GM21786 (cell line): ENCODE measurements around the gene STRA6.

Experiments used
- ATAC-seq: cut with Tn5 transposase; IDR thresholded peaks from one replicate; pipeline ENCODE4 v1.9.1; 2021; ENCODE audit not compliant: unreplicated experiment

STRA6 gene

DNA sequence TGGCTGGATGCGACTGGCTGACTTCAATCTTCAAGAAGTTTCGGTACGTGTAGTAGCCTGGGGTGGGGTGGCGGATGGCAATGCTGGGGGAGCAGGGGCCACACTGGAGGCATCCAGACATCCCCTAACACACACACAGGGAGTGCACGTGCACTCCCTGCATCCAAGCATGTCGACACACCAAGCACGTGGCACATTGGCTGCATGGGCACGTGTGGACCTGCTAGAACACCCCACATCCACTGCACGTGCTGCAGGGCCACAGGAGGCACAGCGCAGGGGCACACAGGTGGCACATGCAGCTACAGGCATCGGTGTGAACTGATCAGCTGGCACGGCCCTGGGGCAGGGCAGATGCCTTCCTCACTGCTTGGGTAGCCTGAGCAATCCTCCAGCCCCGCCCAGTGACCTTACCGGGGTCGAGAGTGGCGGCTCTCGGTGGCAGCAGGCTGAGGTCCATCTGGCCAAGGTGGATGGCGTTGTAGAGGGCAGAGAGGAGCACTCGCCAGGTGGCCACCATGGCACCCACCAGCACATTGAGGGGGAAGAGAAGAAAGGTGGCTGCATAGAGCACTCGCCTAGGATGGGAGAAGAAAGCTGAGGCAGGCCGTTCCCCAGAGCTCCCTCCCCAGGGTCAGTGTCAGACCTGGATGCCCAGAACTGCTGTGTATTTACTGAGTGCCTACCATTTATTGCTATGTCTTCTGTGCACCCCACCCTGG is 21.5 kb downstream of the STRA6 start:
- no peak for ATAC-seq

DNA sequence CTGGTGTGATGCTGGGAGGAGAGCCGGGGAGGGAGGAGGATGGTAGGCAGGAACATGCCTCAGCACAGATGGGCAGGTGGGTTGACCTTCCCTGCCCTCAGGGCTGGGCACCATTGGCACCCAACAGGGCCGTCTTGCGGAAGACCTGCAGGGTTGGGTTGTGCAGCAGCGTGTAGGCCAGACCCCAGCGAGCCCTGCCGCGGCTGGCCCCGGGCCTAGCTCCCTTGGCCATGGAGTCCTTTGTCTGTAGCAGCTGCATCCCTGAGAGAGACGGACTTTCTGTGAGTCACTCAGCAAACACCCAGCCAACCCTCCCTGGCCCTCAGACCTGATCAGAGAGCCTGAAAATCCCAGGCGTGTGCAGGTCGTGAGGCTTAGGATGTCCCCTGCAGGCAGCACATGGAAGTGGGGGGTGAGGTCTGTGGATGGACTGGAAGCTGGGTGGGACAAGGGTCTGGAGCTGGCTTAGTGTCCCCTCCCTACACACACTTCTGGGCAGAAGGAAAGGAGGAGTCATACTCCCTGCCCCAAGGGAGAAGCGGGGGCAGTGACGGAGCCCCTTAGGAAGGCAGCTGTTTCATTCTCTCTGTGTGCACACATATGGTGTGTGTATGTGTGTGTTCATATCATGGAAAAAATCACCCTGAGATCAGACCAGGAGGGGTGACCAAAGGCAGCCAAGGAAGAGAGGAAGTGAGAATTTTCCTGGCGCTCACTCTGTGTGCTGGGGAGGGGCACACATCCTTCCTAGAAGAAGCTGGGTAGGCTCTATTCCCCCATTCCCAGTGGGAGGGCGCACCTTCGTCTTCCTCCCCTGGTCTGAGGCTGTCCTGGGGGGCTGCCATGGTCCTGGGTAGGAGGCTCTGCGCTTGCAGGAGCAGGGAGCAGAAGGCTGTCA is 22.4 kb downstream of the STRA6 start:
- ATAC-seq = no peak

DNA sequence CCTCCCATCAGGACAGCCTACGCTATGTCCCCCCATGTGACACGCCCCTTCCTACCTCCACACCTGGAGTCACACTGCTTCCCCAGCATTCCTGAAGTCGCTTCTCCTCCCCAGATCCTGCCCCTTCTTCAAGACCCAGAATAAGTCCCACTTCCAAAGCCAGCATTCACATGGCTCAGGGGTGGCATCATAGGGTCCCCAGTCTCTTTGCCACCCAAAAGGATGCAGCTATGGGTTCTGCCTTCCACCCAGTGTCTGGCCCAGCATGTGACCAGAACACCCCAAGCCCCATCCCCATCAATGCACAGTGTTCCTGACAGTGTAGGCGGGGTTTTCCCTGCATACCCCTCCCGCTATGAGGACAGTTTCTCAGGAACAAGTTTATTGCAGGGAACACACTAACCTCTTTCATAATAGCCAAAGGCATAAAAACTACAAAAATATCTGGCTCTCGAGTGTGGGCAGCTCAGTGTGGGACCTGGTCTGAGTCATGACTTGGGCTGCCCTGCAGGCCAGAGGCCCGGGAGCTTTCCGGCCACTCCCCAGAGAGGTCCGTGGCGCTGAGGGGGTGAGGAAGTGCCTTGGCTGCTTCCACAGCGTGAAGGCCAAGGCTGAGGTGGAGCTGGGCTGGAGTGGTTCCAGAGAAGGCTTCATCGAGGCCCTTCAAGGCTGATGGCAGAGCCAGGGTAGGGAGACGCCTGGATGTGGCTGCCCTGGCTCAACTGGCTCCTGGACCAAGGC is 23.3 kb downstream of the STRA6 start:
- ATAC-seq = no peak

GRCh38 chr15:74178326-74179100 is 24.1 kb downstream of the STRA6 start:
- ATAC-seq = no peak

DNA sequence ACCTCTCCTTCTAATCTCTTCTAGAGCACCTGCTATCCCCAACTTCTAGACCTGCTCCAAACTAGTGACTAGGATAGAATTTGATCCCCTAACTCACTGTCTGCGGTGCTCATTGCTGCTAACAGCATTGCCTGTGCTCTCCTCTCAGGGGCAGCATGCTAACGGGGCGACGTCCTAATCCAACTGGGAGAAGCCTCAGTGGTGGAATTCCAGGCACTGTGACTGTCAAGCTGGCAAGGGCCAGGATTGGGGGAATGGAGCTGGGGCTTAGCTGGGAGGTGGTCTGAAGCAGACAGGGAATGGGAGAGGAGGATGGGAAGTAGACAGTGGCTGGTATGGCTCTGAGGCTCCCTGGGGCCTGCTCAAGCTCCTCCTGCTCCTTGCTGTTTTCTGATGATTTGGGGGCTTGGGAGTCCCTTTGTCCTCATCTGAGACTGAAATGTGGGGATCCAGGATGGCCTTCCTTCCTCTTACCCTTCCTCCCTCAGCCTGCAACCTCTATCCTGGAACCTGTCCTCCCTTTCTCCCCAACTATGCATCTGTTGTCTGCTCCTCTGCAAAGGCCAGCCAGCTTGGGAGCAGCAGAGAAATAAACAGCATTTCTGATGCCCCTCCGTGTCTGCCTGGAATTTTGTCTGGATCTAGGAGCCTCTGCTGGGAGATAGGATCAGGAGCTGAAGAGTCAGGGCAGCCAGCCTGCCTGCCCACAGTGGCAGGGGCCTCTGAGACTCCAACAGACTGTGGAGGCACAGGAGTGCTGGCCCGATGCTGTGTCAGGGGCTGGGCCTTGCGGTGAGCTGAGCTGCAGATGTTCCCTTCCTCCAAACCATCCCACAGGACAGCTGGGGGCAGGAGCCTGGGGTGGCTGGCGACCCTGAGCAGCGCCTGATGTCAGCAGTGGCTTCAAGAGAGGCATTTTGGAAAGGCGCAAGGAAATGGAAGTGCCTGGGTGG is 26.0 kb downstream of the STRA6 start:
- ATAC-seq = no peak

GRCh38 chr15:74175271-74176191 is 27.1 kb downstream of the STRA6 start:
- no peak for ATAC-seq

GRCh38 chr15:74174958-74175253 is 27.7 kb downstream of the STRA6 start:
- ATAC-seq = no peak

DNA sequence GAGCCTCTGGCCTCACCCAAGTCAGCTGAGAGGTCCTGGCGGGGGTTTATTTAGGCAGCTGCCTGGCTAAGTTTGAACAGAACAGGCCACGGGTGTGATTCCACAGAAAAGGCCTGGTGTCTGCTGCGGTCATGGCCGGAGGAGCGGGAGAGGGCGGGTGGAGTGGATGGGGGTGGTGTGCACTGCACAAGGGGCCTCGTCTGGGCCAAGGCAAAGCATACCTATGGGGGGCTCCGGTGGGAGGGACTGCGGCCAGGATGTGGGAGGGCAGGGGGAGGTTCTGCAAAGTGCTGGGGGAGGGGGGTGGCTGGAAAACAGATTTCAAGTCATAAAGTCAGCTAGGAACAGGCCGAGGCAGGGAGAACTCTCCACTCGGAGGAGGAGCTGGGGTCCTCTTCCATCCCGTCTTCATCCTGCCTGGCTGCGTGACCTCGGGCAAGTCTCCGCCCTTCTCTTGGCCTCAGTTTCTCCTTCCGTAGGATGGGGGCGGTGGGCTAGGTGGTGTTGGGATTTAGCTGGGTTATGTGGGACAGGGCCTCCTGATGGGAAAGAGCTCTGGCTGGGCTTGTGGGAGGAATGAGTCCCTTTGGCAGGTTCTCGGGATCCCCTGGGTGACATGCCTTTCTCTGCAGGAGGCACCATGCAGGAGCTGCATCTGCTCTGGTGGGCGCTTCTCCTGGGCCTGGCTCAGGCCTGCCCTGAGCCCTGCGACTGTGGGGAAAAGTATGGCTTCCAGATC is 28.2 kb downstream of the STRA6 start:
- no peak for ATAC-seq

DNA sequence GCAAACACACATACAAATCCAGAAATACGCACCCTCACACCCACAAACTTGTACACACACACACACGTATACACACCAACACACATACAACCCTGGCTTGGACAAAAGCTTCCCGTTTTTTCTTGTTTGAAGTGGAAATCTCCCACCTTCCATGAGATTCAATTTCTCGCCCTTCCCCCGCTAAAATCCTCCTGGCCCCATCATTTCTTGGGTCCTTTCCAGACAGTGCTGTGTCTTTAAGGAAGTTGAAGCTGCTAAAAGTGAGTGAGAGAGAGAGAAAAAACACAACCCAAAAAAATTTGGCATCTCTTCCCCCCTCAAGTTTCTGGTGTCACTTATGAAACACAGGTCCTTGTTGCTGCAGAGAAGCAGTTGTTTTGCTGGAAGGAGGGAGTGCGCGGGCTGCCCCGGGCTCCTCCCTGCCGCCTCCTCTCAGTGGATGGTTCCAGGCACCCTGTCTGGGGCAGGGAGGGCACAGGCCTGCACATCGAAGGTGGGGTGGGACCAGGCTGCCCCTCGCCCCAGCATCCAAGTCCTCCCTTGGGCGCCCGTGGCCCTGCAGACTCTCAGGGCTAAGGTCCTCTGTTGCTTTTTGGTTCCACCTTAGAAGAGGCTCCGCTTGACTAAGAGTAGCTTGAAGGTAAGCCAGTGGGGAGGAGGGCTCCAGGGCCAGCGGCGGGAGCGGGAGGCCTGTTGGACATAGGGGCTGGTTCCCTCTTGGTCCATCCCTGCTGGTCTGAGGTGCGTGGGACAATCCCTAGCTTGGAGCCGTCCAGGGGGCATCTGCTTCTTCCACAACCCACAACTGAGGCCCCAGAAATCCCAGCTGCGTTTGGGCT is 29.0 kb downstream of the STRA6 start, which contains the start of gene ISLR:
Gene ISLR, plus strand, starts transcription at position 331 of the 839 bp plus-strand sequence. CDS start 1,149 bp downstream, outside the sequence.
- ATAC-seq = no peak

DNA sequence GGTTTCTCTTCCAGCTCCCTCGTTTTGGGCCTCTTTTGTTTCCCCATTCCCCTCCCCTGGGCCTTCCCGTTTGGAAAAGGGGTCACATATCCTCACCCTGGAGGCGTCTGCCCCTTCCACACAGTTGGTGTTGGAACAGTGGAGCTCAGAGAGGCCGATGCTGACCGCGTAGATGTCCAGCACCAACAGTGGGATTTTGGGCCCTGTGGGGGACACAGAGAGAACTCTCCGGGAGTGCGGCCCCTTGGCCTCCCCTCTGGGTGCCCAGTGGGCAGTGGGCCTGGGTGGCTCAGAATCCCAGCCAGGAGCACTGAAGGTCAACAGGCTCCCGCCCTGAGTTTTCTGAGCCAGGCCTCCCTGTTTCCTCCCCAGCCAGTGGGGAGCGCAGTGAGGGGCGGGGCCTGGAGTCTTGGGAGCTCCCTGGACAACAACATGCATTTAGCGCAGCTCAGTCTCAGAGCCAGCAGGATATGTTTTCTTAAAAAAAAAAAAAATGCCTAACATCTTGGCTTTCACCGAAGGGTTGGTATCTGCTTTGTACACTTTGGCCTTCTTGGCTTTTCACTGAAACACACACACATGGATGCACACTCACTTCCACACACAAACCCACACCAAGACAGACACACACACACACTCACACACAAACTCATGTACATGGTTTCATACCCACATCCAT is 29.7 kb downstream of the STRA6 start:
- no peak for ATAC-seq

- no peak for ATAC-seq
Observed at GRCh38 chr15:74171965-74172541, 30.5 kb downstream of the STRA6 start.

- no peak for ATAC-seq
Observed at GRCh38 chr15:74170875-74171578, 31.6 kb downstream of the STRA6 start.

DNA sequence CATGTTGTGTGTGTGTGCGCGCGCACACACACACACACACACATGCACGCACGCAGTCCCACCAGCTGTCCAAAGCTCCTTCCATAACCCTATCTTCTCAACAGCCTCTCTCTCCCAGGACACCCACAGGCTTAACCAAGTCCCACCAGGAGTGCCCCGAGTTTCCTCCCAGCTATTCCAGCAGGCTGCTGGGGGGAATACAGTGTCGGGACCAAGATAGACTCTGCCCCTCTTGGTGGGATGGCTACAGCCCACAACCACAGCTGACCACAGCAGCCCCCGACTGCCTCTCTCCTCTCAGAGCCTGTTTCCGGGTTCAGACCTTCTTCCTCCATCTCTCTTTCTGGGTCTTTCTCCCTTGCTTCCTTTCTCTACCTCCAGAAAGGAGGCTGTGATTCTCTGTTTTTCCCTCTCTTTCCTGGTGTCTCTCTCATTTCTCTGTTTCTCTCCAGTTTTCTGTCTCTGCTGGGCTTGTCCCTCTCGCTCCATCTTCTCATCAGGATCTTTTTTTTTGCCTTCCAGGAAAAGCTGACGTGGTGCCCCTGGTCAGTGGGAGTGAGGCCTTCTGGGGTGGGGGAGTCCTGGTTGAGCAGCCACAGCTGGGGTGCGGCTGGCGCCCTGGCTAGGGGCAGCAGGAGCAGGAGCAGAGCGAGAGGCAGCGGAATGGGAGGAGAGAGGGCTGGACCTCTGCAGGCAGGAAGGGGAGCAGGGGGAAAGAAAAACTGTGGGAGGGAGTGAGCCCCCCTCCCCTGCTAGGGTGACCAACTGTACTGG is 32.3 kb downstream of the STRA6 start:
- ATAC-seq = no peak

DNA sequence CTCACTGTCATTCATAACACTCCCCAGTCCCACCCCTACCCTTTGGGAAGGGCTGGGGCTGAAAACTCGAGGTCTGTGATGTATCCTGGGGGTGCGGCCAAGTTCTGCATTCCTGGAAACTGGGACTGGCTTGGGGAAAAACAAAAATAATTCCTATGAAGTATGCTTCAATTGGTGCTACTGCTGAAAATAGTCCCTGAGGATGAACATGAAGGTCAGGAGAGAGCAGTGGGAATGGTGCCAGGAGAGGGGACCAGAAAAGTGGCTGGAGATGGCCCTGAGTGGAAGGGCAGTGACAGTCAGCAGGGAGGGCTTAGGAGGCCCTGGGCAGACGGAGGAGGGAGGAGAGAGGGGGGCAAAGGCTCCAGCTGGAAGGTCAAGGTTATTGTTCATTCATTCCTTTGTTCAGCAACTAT is 33.9 kb downstream of the STRA6 start:
- ATAC-seq = no peak

- ATAC-seq = no peak
Observed at GRCh38 chr15:74167891-74168331, 34.7 kb downstream of the STRA6 start.
